ENCODE results near the gene SH3TC1. TPM values are rescaled to one million over a fixed set of nuclear protein-coding genes. Genes with fewer than 3 reads are reported as not detected.

SH3TC1 gene
- total RNA-seq, 1 donor from 2014 or later = 1.2 TPM

GRCh38 chr4:8268211-8268610 lies 69.1 kb downstream of the SH3TC1 start:
- Mint-ChIP-seq H3K9me3 (ENCODE audit: low read depth) (no peaks in the 10 kb centered on the region), H3K4me3 (ENCODE audit: unreplicated experiment) (no peak overlapping the region), H3K27ac (ENCODE audit: unreplicated experiment) (no peak overlapping the region), H3K27me3 (ENCODE audit: low read depth) (peaks cover 24% of the 10 kb centered on the region), H3K36me3 (ENCODE audit: low read depth) (peaks cover 2% of the 10 kb centered on the region), H3K4me1 (ENCODE audit: low read depth) (peaks cover 4% of the 10 kb centered on the region)
- no peak for TF ChIP-seq CTCF (IDR thresholded peaks at IDR 0.05)
- DNase-seq (ENCODE audit: low spot score) = no peak

GRCh38 chr4:8268901-8269534 lies 69.9 kb downstream of the SH3TC1 start:
- no peak for DNase-seq (ENCODE audit: low spot score)
- peaks cover 4% of the 10 kb centered on the region for H3K4me1 Mint-ChIP-seq (ENCODE audit: low read depth)
- peaks cover under 1% of the 10 kb centered on the region for H3K36me3 Mint-ChIP-seq (ENCODE audit: low read depth)
- H3K9me3 Mint-ChIP-seq (ENCODE audit: low read depth) = no peaks in the 10 kb centered on the region
- H3K4me3 Mint-ChIP-seq (ENCODE audit: unreplicated experiment) = no peak overlapping the region
- no peak for TF ChIP-seq CTCF (IDR thresholded peaks at IDR 0.05)
- H3K27me3 Mint-ChIP-seq (ENCODE audit: low read depth) = peaks cover 19% of the 10 kb centered on the region
- H3K27ac Mint-ChIP-seq (ENCODE audit: unreplicated experiment) = no peak overlapping the region

GRCh38 chr4:8269535-8270417 lies 70.7 kb downstream of the SH3TC1 start, which contains the start of gene HTRA3:
Gene HTRA3 (plus strand): TSS chr4:8269754. CDS start chr4:8269969, 215 bp downstream.
- no peak within 1 kb of the TSS for H3K27ac Mint-ChIP-seq (ENCODE audit: unreplicated experiment)
- peaks cover 5% of the 10 kb centered on the region for H3K4me1 Mint-ChIP-seq (ENCODE audit: low read depth)
- peaks cover 17% of the 10 kb centered on the region for H3K27me3 Mint-ChIP-seq (ENCODE audit: low read depth)
- H3K4me3 Mint-ChIP-seq (ENCODE audit: unreplicated experiment) = peak within 1 kb of the TSS; percentile 51
- no peaks in the 10 kb centered on the region for H3K9me3 Mint-ChIP-seq (ENCODE audit: low read depth)
- no peak for TF ChIP-seq CTCF (IDR thresholded peaks at IDR 0.05)
- no peaks in the 10 kb centered on the region for H3K36me3 Mint-ChIP-seq (ENCODE audit: low read depth)
- DNase-seq (ENCODE audit: low spot score) = no peak

DNA sequence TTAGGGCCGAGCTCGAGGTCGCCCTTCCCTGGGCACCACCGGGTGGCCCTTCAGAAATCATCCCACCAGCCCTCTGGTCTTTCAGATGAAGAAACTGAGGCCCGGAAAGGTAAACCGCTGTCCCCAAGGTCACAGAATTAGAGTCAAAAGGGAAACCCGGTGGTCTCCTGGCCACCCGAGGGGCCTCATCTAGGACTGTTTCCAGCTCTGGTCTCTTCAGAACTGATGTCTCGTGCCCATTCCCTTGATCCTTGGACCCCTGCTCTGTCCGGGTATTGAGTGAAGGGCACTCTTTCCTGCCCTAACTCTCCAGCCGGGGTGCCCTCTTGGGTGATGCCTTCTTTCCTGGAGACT lies 71.3 kb downstream of the SH3TC1 start:
- no peaks in the 10 kb centered on the region for H3K9me3 Mint-ChIP-seq (ENCODE audit: low read depth)
- H3K4me3 Mint-ChIP-seq (ENCODE audit: unreplicated experiment) = no peak overlapping the region
- peaks cover 17% of the 10 kb centered on the region for H3K27me3 Mint-ChIP-seq (ENCODE audit: low read depth)
- H3K4me1 Mint-ChIP-seq (ENCODE audit: low read depth) = peaks cover 10% of the 10 kb centered on the region
- no peak overlapping the region for H3K27ac Mint-ChIP-seq (ENCODE audit: unreplicated experiment)
- no peak for DNase-seq (ENCODE audit: low spot score)
- no peak for TF ChIP-seq CTCF (IDR thresholded peaks at IDR 0.05)
- H3K36me3 Mint-ChIP-seq (ENCODE audit: low read depth) = no peaks in the 10 kb centered on the region

DNA sequence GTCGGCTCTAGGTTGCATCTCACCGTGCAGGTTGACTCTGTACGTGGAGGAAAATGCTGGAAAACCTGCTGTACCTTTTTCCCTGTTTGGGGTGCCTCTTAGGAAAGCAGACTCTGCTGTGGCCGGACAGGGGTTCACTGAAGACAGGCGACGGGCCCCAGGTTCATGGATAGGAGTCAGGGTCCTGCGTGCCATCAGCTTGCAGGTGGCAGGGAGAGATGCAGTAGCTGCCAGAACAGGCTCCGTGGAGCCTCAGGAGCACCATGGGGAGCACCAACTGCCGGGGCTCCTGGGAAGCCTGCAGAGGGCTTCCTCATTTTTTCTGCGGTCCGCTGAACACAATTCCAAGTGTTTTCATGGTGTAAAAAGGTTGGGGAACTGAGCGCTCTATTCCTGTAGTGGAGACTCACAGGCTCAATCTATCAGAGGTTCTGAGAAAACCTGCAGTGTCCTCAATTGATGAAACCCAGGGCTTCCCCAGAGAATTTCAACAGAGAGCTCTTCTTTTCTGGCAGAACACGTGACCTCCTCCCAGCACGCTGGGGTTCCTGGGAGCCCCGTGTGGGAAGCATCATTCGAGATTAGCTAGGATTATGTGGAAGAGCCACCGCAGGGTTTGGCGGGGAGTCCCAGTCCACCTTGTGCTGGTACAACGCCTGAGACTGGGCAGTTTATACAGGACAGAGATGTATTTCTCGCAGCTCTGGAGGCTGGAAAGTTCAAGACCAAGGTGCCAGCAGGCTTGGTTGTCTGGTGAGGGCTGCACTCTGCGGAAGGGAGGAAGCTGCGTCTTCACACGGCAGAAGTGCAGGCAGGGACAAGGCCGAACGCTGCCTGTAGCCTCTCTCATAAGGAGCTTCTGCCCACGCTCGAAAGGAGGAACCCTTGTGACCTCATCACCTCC lies 72.1 kb downstream of the SH3TC1 start:
- no peak for TF ChIP-seq CTCF (IDR thresholded peaks at IDR 0.05)
- H3K27me3 Mint-ChIP-seq (ENCODE audit: low read depth) = peaks cover 17% of the 10 kb centered on the region
- H3K36me3 Mint-ChIP-seq (ENCODE audit: low read depth) = no peaks in the 10 kb centered on the region
- DNase-seq (ENCODE audit: low spot score) = no peak
- H3K4me1 Mint-ChIP-seq (ENCODE audit: low read depth) = peaks cover 12% of the 10 kb centered on the region
- no peaks in the 10 kb centered on the region for H3K9me3 Mint-ChIP-seq (ENCODE audit: low read depth)
- H3K27ac Mint-ChIP-seq (ENCODE audit: unreplicated experiment) = no peak overlapping the region
- H3K4me3 Mint-ChIP-seq (ENCODE audit: unreplicated experiment) = no peak overlapping the region

Measured in chondrocyte (in vitro differentiated cells).